SK-N-SH treated with all-trans-retinoic acid at 6 μM for 48 hours (cell line): Measurements from ENCODE around the gene TWIST2.

Source experiments
- BACH2 ChIP-seq: fragments of 250-450 bp; sonication (Bioruptor Pico); IDR thresholded peaks from 2 replicates; pipeline ENCODE4 v1.9.0; 2021; ENCODE audit warnings: mild to moderate bottlenecking, borderline replicate concordance
- ESRRG ChIP-seq: fragments of 250-450 bp; sonication (Bioruptor Pico); IDR thresholded peaks from 2 replicates; pipeline ENCODE4 v1.6.1; 2021; ENCODE audit warnings: mild to moderate bottlenecking
- GLIS3 ChIP-seq: fragments of 250-450 bp; sonication (Bioruptor Pico); IDR thresholded peaks from 2 replicates; pipeline ENCODE4 v1.5.0; 2020; ENCODE audit warnings: mild to moderate bottlenecking, moderate library complexity
- ZNF70 ChIP-seq: fragments of 450-650 bp; formaldehyde crosslinking; IDR thresholded peaks from 2 replicates; pipeline ENCODE4 v1.5.0; 2020; ENCODE audit warnings: mild to moderate bottlenecking, moderate library complexity

- TF ChIP-seq ZNF70 (CRISPR knock-in tag) (no peak), GLIS3 (no peak), ESRRG (CRISPR knock-in tag) (no peak), BACH2 (CRISPR knock-in tag) (no peak)
Observed at GRCh38 chr2:238868067-238868524, 20.2 kb downstream of the TWIST2 start.
